ENCODE results near the gene METTL24.
"Not testable (repeated sequence)": the region's sequence is repeated elsewhere in the genome, so short reads cannot be mapped to it uniquely, and the experiment has no call there.

METTL24 gene

GRCh38 chr6:110255211-110255750 is 102.9 kb downstream of the METTL24 start:
- no peak for DNase-seq

DNA sequence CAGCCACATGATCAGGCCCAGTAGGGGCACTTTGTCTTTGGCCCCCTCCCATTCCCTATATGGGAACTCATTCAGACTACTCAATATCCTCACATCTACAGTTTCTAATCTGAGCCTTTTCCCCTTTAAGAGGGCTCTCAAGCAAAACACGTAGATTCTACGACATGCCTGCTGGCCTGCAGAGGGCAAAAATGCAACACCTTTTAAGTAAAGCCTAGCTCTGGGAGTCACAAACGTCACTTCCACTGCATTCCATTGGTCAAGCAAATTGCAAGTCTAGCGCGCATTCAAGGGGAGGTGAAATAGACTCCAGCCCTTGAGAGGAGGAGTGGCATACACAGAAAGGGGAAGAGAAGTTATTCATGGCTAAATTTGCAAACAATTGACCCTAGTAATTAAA is 107.3 kb downstream of the METTL24 start:
- DNase-seq, result no peak

GRCh38 chr6:110250058-110250457 is 108.1 kb downstream of the METTL24 start:
- DNase-seq, result no peak

DNA sequence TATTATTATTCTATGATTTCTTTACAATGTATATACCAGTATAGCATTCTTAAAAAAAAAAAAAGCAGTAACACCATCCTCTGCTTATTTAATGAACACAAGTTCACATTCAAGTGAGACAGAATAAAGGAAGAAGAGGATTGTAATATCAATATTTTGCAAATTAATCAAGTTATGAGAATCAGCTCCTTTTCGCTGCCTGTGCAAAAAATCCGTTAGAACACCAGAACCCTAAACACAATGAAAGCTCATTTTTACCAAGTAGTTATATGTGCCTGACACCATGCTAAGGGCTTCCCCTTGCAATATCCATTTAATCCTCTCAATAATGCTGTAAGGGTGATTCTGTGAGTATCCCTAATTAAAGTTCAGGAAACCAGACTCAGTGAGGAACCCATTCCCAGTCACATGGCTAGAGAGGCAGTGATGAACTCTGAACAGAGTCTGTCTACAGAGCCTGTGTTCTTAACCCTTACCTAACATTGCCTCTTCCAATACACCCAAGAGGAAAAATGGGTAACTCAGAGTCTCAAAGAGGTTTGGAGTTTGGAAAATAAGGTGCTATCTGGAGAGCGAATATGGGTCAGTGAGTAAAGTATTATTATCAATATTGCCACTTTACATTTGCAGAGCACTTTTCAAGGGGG is 111.1 kb downstream of the METTL24 start:
- no peak for DNase-seq

DNA sequence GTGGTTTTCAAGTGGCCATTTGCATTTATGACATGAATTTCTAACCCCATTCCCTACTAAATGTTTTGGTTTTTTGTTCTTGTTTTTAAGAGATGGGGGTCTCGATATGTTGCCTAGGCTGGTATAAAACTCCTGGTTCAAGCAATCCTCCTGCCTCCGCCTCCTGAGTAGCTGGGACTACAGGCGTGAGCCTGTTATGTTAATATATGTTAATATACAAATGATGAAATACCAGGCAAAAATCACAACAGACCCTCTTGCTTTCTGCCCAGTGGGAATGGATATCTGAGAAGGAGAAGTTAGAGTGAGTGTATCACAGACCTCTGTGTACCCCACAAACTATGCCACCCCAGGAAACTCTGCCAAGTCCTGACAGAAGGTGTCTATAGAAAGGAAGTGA is 111.8 kb downstream of the METTL24 start:
- DNase-seq, result no peak

- DNase-seq, result not testable (repeated sequence)
These were observed 113.5 kb downstream of the METTL24 start for GRCh38 chr6:110244621-110245020.

DNA sequence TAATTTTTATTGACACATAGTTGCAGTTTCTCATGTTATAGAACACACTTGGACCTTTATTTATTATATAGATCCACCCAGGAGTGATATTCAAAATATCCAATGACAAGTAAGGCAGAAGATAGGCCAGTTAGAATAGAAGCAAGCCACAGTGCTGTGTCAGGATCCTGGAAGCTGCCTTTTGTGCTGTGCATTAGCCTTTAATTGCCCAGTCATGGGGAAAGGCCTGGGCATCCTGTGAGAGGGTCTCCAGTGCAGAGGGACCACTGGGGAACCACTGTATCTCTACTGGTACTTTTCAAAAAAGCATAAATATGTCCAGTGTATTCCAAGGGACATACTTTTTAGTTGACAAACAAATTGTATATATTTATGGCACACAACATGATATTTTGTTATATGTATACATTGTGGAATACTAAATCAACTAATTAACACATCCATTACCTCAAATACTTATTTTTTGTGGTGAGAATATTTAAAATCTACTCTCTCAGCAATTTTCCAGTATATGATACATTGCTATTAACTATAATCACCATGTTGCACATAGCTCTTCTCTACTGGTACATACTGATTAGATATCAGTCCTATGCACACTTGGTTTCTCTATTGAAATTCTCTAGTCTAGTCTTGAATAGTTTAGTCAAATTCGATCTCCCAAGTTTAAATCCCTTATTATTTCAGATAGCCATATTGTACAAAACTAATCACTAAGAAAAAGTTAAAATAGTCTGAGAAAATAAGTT is 118.4 kb downstream of the METTL24 start:
- DNase-seq, result no peak

DNA sequence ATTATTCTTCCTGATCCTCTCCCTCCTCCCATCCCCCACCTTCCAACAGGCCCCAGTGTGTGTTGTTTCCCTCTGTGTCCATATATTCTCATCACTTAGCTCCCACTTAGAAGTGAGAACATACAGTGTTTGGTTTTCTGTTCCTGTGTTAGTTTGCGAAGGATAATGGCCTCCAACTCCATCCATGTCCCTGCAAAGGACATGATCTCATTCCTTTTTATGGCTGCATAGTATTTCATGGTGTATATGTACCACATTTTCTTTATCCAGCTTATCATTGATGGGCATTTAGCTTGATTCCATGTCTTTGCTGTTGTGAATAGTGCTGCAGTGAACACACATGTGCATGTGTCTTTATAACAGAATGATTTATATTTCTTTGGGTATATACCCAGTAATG is 122.1 kb downstream of the METTL24 start:
- DNase-seq, result not testable (repeated sequence)

- DNase-seq, result no peak
These were observed 124.3 kb downstream of the METTL24 start for GRCh38 chr6:110233770-110234374.

DNA sequence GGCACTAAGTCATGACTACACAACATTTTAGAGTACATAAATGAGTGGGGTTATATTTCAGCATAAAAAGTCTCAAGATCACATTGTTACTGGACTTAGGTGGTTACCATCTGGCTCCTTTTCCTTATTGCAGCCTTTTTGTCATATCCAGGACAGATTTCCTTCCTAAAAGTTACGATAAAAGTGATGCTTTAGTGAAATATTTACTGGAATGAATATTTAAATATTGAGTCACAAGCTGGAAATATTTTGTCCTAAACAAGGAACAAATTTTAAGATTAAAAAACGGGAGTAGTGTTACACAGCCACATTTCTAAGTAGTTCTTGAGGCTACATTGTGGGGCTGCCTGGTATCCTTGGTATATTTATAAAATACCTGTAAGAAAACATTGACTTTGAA is 125.7 kb downstream of the METTL24 start:
- no peak for DNase-seq

DNA sequence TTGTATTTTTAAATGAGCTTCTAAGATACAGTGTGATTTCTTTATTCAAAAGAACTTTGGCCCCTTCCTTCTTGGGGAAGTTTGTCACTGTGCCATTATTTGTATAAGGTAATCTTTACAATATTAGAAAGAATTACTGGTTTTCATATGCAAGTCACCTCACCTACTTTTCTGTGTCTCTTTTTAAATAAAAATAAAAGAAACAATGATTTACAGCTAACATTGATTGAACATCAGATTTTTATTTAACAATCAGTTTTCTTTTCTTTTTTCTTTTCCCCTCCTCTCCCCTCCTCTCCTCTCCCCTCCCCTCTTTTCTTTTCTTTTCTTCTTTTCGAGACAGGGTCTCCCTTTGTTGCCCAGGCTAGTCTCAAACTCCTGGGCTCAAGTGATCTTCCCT is 131.9 kb downstream of the METTL24 start:
- DNase-seq, result no peak

- no peak for DNase-seq
These were observed 136.4 kb downstream of the METTL24 start for GRCh38 chr6:110221738-110222137.

DNA sequence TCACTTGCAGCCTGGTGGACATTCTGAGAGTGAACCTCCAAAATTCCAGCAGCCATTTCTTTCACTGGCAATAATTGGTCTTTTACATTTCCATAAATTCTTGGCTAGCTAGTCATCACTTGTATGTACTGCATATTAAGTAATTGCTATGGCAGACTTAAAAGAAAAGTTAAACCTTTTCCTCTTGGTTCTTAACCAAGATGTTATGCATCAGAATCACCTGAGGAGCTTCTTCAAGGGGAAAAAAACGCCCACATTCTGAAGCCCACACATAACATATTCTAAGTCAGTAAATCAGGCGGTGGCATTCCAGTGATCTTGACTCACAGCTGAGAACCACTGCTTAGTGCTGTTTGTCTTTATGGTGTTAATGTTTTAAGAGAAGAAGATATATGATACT is 140.9 kb downstream of the METTL24 start:
- no peak for DNase-seq

- no peak for DNase-seq
These were observed 142.0 kb downstream of the METTL24 start for GRCh38 chr6:110216140-110216539.

DNA sequence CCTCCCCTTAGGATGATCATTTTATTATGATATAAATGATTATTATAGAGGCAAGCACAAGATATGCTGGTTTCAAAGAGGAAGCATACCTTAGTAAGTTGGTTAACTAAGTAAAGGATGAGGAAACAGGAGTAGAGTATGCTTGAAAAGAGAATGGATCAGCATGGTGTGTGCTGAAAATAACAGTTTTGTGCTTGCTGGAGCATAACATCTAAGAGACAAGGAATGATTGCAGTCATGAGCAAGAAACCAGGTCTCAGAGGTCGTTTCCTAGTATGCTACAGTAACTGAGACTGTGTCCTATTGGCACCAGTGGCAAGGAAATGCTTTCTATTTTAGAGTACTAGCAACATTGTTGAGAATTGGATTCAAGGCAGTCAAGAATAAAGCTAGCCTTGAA is 143.8 kb downstream of the METTL24 start:
- DNase-seq, result no peak

GRCh38 chr6:110211753-110212152 is 146.4 kb downstream of the METTL24 start:
- DNase-seq, result no peak

DNA sequence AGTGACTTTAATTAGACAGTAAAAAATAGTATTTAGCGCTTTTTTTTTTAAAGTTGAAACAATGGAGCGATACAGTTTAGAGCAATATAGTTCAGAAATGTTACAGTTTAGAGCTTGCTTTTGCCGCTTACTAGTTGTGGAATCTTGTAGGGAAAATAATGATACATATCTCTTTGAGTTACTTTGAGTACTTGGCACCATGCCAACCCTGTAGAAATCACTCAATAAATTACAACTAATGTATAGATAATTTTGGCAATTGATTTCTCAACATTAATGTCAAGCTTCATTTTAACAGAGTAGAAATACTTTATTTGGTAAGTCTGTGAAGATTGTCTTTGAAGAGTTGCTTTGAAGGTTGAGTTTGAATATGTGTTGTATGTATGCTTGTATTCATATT is 150.5 kb downstream of the METTL24 start:
- DNase-seq, result no peak

- DNase-seq, result no peak
These were observed 156.8 kb downstream of the METTL24 start for GRCh38 chr6:110201151-110201884.

DNA sequence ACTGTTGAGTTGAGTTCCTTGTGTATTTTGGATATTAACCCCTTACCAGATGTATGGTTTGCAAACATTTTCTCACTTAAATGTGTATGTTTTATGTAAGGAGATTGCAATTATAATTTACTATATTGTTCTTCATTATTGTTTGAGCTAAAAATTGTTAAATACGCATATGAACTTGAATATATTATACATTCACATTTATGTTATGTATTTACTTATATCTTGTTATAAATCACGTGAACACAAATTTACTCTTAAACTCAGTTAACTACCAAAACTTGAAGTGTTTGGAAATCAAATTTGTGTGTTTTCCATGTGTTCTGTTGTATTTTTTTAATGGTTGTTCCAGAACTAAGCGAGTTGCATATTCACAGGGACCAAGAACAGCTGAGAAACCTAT is 159.6 kb downstream of the METTL24 start:
- no peak for DNase-seq

DNA sequence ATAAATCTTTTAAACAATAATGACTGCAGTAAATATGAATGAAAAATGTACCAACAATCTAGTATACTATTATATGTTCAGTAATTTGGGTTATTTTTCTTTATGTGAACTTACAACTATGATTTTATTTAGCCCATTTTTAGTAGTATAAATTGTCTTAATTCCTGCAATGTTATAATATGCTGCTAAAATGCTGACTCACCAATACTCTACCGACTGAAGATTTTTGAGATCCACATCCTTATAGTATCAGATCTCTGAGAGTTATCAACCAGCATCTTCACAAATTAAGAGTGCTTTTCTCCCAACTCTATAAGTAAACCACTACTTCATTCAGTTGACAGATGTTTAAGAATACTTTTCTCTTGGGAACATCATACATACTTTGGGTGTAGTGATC is 161.3 kb downstream of the METTL24 start:
- DNase-seq, result no peak

- no peak for DNase-seq
These were observed 162.5 kb downstream of the METTL24 start for GRCh38 chr6:110195639-110196038.

Measured in GF-D8 (cell line).